Measurements from ENCODE around the gene PSMD6.

PSMD6 gene

GRCh38 chr3:64023187-64023860, at the start of gene PSMD6:
Gene PSMD6 (minus strand): TSS chr3:64023494. CDS start chr3:64023419, 75 bp downstream.
- H3K36me3 ChIP-seq (ENCODE audit: insufficient read depth, insufficient read length, low read length): peaks cover 41% of the 10 kb centered on the region

GRCh38 chr3:64072126-64072525, 48.8 kb upstream of the PSMD6 start:
- H3K27me3 ChIP-seq (ENCODE audit: insufficient read depth, insufficient read length): no peaks in the 10 kb centered on the region
- DNase-seq (ENCODE audit: low read depth, low spot score): no peak
- H3K36me3 ChIP-seq (ENCODE audit: insufficient read depth, insufficient read length, low read length): no peaks in the 10 kb centered on the region
- TF ChIP-seq YY1 (IDR thresholded peaks at IDR 0.05; ENCODE audit: insufficient read depth, insufficient read length) (no peak), ZNF274 (IDR thresholded peaks at IDR 0.05; ENCODE audit: low read depth, low read length) (no peak), SUZ12 (IDR thresholded peaks at IDR 0.05; ENCODE audit: extremely low read depth, insufficient read depth, insufficient read length) (no peak)
- H3K9me3 ChIP-seq (ENCODE audit: insufficient read depth, low read length): no peaks in the 10 kb centered on the region
- H3K4me3 ChIP-seq (ENCODE audit: insufficient read length, low read depth): no peak overlapping the region
- H3K9ac ChIP-seq (ENCODE audit: insufficient read length, low read depth): no peak overlapping the region
- H3K4me1 ChIP-seq (ENCODE audit: insufficient read depth, insufficient read length): no peaks in the 10 kb centered on the region

More at GRCh38 chr3:64023187-64023860, at the start of gene PSMD6:
- peak within 1 kb of the TSS; percentile 97 for H3K9ac ChIP-seq (ENCODE audit: insufficient read length, low read depth)
- H3K27me3 ChIP-seq (ENCODE audit: insufficient read depth, insufficient read length): no peaks in the 10 kb centered on the region
- H3K4me1 ChIP-seq (ENCODE audit: insufficient read depth, insufficient read length): peaks cover 4% of the 10 kb centered on the region
- peak; percentile 75 for DNase-seq (ENCODE audit: low read depth, low spot score)
- no peaks in the 10 kb centered on the region for H3K9me3 ChIP-seq (ENCODE audit: insufficient read depth, low read length)
- no peak for TF ChIP-seq YY1 (IDR thresholded peaks at IDR 0.05; ENCODE audit: insufficient read depth, insufficient read length)
- no peak for TF ChIP-seq SUZ12 (IDR thresholded peaks at IDR 0.05; ENCODE audit: extremely low read depth, insufficient read depth, insufficient read length)
- TF ChIP-seq ZNF274 (IDR thresholded peaks at IDR 0.05; ENCODE audit: low read depth, low read length): no peak
- H3K4me3 ChIP-seq (ENCODE audit: insufficient read length, low read depth): peak within 1 kb of the TSS; percentile 99

- Histone ChIP-seq H3K9ac (ENCODE audit: insufficient read length, low read depth) (no peak overlapping the region), H3K36me3 (ENCODE audit: insufficient read depth, insufficient read length, low read length) (no peaks in the 10 kb centered on the region), H3K4me3 (ENCODE audit: insufficient read length, low read depth) (no peak overlapping the region), H3K9me3 (ENCODE audit: insufficient read depth, low read length) (no peaks in the 10 kb centered on the region), H3K27me3 (ENCODE audit: insufficient read depth, insufficient read length) (no peaks in the 10 kb centered on the region), H3K4me1 (ENCODE audit: insufficient read depth, insufficient read length) (no peaks in the 10 kb centered on the region)
- no peak for TF ChIP-seq YY1 (IDR thresholded peaks at IDR 0.05; ENCODE audit: insufficient read depth, insufficient read length)
- TF ChIP-seq ZNF274 (IDR thresholded peaks at IDR 0.05; ENCODE audit: low read depth, low read length): no peak
- no peak for TF ChIP-seq SUZ12 (IDR thresholded peaks at IDR 0.05; ENCODE audit: extremely low read depth, insufficient read depth, insufficient read length)
- no peak for DNase-seq (ENCODE audit: low read depth, low spot score)
Measured at GRCh38 chr3:64070704-64071103, 47.4 kb upstream of the PSMD6 start.

- no peak for DNase-seq (ENCODE audit: low read depth, low spot score)
- Histone ChIP-seq H3K27me3 (ENCODE audit: insufficient read depth, insufficient read length) (no peaks in the 10 kb centered on the region), H3K9ac (ENCODE audit: insufficient read length, low read depth) (no peak overlapping the region), H3K4me1 (ENCODE audit: insufficient read depth, insufficient read length) (no peaks in the 10 kb centered on the region), H3K4me3 (ENCODE audit: insufficient read length, low read depth) (no peak overlapping the region), H3K9me3 (ENCODE audit: insufficient read depth, low read length) (no peaks in the 10 kb centered on the region), H3K36me3 (ENCODE audit: insufficient read depth, insufficient read length, low read length) (no peaks in the 10 kb centered on the region)
- no peak for TF ChIP-seq ZNF274 (IDR thresholded peaks at IDR 0.05; ENCODE audit: low read depth, low read length)
- TF ChIP-seq YY1 (IDR thresholded peaks at IDR 0.05; ENCODE audit: insufficient read depth, insufficient read length): no peak
Measured at GRCh38 chr3:64067506-64068346, 44.4 kb upstream of the PSMD6 start.

GRCh38 chr3:64064804-64065203, 41.5 kb upstream of the PSMD6 start:
- Histone ChIP-seq H3K9me3 (ENCODE audit: insufficient read depth, low read length) (no peaks in the 10 kb centered on the region), H3K36me3 (ENCODE audit: insufficient read depth, insufficient read length, low read length) (no peaks in the 10 kb centered on the region), H3K4me1 (ENCODE audit: insufficient read depth, insufficient read length) (no peaks in the 10 kb centered on the region), H3K4me3 (ENCODE audit: insufficient read length, low read depth) (no peak overlapping the region), H3K9ac (ENCODE audit: insufficient read length, low read depth) (no peak overlapping the region), H3K27me3 (ENCODE audit: insufficient read depth, insufficient read length) (no peaks in the 10 kb centered on the region)
- no peak for TF ChIP-seq SUZ12 (IDR thresholded peaks at IDR 0.05; ENCODE audit: extremely low read depth, insufficient read depth, insufficient read length)
- no peak for DNase-seq (ENCODE audit: low read depth, low spot score)

- no peak for TF ChIP-seq YY1 (IDR thresholded peaks at IDR 0.05; ENCODE audit: insufficient read depth, insufficient read length)
- TF ChIP-seq SUZ12 (IDR thresholded peaks at IDR 0.05; ENCODE audit: extremely low read depth, insufficient read depth, insufficient read length): no peak
- TF ChIP-seq ZNF274 (IDR thresholded peaks at IDR 0.05; ENCODE audit: low read depth, low read length): no peak
- no peaks in the 10 kb centered on the region for H3K9me3 ChIP-seq (ENCODE audit: insufficient read depth, low read length)
Measured at GRCh38 chr3:64063983-64064438, 40.7 kb upstream of the PSMD6 start.

GRCh38 chr3:64063207-64063982, 40.1 kb upstream of the PSMD6 start:
- no peaks in the 10 kb centered on the region for H3K36me3 ChIP-seq (ENCODE audit: insufficient read depth, insufficient read length, low read length)
- no peak overlapping the region for H3K4me3 ChIP-seq (ENCODE audit: insufficient read length, low read depth)
- no peaks in the 10 kb centered on the region for H3K27me3 ChIP-seq (ENCODE audit: insufficient read depth, insufficient read length)
- no peak overlapping the region for H3K9ac ChIP-seq (ENCODE audit: insufficient read length, low read depth)
- TF ChIP-seq YY1 (IDR thresholded peaks at IDR 0.05; ENCODE audit: insufficient read depth, insufficient read length) (no peak), SUZ12 (IDR thresholded peaks at IDR 0.05; ENCODE audit: extremely low read depth, insufficient read depth, insufficient read length) (no peak), ZNF274 (IDR thresholded peaks at IDR 0.05; ENCODE audit: low read depth, low read length) (no peak)
- H3K9me3 ChIP-seq (ENCODE audit: insufficient read depth, low read length): no peaks in the 10 kb centered on the region
- no peaks in the 10 kb centered on the region for H3K4me1 ChIP-seq (ENCODE audit: insufficient read depth, insufficient read length)
- DNase-seq (ENCODE audit: low read depth, low spot score): no peak

More at GRCh38 chr3:64063983-64064438, 40.7 kb upstream of the PSMD6 start:
- Histone ChIP-seq H3K4me3 (ENCODE audit: insufficient read length, low read depth) (no peak overlapping the region), H3K9ac (ENCODE audit: insufficient read length, low read depth) (no peak overlapping the region), H3K4me1 (ENCODE audit: insufficient read depth, insufficient read length) (no peaks in the 10 kb centered on the region), H3K27me3 (ENCODE audit: insufficient read depth, insufficient read length) (no peaks in the 10 kb centered on the region), H3K36me3 (ENCODE audit: insufficient read depth, insufficient read length, low read length) (no peaks in the 10 kb centered on the region)
- no peak for DNase-seq (ENCODE audit: low read depth, low spot score)

Data from NT2/D1 (cell line).